ENCODE results near the gene ST3GAL2. TPM values are rescaled to one million over a fixed set of nuclear protein-coding genes. Genes with fewer than 3 reads are reported as not detected.
A peak's percentile ranks its signal among the peaks of the same experiment; 100 is the strongest.

The ST3GAL2 gene, protein sequence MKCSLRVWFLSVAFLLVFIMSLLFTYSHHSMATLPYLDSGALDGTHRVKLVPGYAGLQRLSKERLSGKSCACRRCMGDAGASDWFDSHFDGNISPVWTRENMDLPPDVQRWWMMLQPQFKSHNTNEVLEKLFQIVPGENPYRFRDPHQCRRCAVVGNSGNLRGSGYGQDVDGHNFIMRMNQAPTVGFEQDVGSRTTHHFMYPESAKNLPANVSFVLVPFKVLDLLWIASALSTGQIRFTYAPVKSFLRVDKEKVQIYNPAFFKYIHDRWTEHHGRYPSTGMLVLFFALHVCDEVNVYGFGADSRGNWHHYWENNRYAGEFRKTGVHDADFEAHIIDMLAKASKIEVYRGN
- 10 to 100 TPM in 3 of 4 donors, 1 to 10 TPM in 1; 9.6 to 31.7 (median 17.8) TPM for total RNA-seq

DNA sequence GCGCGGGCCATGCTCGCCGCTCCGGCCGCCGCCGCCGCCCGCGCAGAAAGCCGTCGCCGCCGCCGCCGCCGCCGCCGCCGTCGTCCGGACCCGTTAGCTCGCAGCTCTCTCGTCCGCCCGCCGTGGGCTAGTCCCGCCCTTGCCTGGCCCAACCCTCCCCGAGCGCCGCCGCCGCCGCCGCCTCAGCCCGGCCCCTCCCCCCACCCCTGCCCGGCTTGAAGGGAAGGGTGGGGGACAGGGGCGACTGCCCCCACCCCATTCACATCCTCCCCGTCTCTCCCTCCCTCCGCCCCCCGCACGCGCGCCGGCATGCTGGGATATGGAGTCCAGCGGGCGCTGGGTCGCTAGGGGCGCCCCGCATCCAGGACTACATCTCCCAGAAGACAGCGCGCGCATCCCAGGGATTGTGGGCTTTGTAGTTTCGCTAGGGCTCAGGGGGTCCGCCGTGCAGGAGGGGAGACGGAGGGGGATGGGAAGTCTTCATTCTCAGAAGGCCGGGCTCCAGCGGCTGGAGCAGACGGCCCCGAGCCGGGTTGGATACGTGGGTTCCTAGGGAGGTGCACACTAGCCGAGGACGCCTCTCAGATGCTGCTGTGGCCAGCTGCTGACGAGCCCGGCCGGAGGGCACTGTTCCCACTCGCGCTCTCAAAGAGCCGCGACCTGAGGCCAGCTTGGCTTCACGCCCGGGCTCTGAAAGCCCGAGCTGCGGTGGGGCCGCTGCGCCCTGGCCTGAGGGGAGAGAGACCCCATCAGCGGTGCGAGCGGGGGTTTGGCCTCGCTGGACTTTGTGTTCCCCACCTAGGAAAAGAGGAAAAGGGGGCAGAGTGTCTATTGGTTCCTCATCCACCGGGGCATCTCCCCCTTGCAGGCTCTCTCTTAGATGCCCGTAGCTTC lies at the start of gene ST3GAL2:
ST3GAL2 (minus strand) TSS at position 132 of the 894 bp plus-strand sequence. CDS start 40,570 bp downstream, outside the sequence.
- TF ChIP-seq, protein P1, sequence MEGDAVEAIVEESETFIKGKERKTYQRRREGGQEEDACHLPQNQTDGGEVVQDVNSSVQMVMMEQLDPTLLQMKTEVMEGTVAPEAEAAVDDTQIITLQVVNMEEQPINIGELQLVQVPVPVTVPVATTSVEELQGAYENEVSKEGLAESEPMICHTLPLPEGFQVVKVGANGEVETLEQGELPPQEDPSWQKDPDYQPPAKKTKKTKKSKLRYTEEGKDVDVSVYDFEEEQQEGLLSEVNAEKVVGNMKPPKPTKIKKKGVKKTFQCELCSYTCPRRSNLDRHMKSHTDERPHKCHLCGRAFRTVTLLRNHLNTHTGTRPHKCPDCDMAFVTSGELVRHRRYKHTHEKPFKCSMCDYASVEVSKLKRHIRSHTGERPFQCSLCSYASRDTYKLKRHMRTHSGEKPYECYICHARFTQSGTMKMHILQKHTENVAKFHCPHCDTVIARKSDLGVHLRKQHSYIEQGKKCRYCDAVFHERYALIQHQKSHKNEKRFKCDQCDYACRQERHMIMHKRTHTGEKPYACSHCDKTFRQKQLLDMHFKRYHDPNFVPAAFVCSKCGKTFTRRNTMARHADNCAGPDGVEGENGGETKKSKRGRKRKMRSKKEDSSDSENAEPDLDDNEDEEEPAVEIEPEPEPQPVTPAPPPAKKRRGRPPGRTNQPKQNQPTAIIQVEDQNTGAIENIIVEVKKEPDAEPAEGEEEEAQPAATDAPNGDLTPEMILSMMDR (IDR thresholded peaks at IDR 0.05) = no peak
- peak; percentile 96 for ATAC-seq (ENCODE audit: low FRiP score)
- DNase-seq (ENCODE audit: low spot score) = peak; percentile 79

DNA sequence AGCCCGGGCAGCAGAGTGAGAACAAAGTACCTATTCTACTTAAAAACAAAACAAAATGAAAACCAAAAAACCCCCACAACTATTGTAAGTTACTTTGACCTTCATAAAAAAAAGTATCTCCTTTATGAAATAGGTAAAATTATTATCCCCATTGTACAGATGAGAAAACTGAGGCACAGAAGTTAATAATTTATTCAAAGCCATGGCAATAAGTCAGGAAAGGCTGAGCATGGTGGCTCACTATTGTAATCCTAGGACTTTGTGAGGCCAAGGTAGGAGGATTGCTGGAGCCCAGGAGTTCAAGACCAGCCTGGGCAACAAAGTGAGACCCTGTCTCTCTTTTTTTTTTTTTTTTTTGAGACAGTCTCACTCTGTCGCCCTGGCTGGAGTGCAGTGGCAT lies 46.0 kb upstream of the ST3GAL2 start:
- ATAC-seq (ENCODE audit: low FRiP score) = no peak
- TF ChIP-seq, protein P1 (IDR thresholded peaks at IDR 0.05) = no peak
- DNase-seq (ENCODE audit: low spot score) = no peak

DNA sequence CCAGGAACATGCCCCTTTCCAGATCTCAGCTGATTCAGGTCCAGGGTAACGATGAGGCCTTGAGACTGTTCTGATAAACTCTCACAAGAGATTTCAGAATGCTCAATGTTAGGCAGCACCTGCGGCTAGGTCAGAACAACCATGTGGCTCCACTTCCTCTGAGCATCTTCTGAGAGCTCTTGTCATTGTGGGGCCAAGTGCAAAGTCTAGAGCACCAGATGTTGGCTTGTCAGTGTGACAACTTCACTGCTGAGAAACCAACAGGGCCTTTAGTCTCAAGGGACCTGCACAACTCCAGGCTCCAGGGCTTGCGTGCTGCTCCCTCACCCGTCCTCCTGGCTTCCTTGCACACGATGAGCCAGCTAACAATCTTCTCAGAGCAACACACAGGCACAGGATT lies 44.5 kb upstream of the ST3GAL2 start:
- ATAC-seq (ENCODE audit: low FRiP score) (no peak), DNase-seq (ENCODE audit: low spot score) (no peak)
- TF ChIP-seq, protein P1 (IDR thresholded peaks at IDR 0.05) = no peak

DNA sequence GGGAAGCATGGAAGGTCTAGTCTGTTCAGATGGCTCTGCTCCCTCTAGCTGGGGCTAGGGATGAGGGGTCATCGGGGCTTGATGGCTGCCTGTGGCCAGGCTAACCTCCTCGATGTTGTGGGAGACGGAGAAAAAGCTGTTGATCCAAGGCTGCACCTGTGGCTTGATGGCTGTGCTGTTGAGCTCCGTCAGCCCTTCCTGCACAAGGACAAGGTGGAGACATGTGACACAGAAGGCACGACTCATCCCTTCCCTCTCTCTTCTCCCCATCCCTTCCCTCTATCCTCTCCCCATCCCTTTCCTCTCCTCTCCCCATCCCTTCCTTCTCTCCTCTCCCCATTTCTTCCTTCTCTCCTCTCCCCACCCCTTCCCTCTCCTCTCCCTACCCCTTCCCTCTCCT lies 43.7 kb upstream of the ST3GAL2 start:
- TF ChIP-seq, protein P1 (IDR thresholded peaks at IDR 0.05) = no peak
- DNase-seq (ENCODE audit: low spot score) (no peak), ATAC-seq (ENCODE audit: low FRiP score) (no peak)

DNA sequence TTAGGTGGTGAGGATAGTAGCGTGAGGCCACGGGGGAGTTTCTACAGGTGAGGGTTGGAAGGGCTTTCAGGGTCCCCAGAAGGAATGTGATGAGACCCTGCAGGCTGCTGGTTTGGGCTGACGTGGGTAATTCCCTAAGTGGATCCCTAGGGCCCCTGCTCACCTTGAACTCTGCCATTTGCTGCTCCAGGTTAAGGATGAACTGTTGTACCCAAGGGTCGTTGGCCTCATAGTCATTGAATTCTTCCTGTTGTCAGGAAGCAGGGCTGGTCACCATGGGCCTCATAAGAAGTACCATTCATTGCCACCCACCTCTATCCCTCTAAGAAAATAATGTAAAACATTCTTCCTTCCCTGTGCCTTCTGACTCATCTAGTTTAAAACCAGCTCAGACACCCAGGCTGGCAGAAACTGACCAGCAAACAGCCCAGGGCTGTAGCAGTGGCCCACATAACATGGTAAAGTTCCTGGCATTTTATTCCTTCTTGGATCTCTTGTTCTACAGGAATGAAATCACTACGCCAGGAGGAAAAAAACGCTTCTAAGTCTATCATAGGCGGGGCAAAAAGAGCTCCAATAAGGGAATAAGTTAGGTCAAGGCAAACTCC lies 43.1 kb upstream of the ST3GAL2 start:
- TF ChIP-seq, protein P1 (IDR thresholded peaks at IDR 0.05) = no peak
- DNase-seq (ENCODE audit: low spot score) (no peak), ATAC-seq (ENCODE audit: low FRiP score) (no peak)

DNA sequence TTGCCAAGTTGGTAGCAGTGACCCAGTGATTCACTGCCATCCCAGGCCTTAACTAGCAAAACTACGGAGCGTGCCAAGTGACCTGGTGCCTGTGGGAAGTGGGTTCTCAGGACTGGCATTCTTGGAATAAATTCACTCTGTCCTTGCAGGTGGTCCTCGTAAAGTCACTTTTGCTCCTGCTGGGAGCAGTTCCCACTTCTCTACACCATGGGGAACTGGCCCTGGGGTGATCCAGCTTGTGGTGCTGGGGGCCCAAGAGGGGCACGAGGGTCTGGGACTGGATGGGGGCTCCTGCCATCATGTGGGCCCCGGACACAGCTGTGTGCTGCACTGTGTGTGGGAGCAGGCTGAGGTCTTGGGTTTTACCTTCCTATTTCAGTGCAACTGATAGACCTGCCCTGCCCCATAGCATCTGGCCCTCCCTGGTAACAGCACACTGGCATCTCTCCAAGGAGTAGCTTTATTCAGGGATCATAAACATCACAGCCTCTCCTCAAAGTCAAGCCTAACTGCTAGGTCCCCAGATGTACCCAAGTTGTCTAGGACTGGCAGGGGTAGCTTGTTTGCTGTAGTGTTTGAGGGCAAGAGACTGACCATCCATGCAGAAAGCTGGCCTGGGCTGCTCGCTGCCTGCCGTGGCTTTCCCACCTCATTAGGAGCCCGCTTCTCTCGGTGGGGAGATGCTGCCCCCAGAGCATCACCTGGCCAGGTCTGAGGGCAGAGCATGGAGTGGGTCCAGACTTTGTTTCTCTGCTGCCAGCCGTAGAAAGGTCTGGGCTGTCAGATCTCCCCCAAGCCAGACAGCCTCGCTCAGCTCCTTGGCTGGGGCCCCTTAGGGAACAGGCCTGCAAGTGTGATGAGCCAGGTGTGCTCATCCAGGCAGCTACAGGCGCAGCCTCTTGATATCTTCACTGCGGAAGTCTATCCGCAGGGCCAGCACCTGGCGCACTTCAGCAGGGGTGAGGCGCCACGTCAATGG lies 41.5 kb upstream of the ST3GAL2 start:
- DNase-seq (ENCODE audit: low spot score) (no peak), ATAC-seq (ENCODE audit: low FRiP score) (no peak)
- TF ChIP-seq, protein P1 (IDR thresholded peaks at IDR 0.05) = no peak
